Measurements from ENCODE around the gene LDLRAD3. TPM values are rescaled to one million over a fixed set of nuclear protein-coding genes. Genes with fewer than 3 reads are reported as not detected.
A peak's percentile ranks its signal among the peaks of the same experiment; 100 is the strongest.

The LDLRAD3 gene
- total RNA-seq, 1 experiment from 2014 or later: 19.0 TPM

GRCh38 chr11:36265793-36266628 is 322.1 kb downstream of the LDLRAD3 start:
- RAD21 ChIA-PET (ENCODE audit: low non-redundant PET in 1 of 2, low total read pairs in 2 of 2, uncharacterized antibody in 2 of 2, unreplicated experiment in 2 of 2): interaction anchor here (1.1 to 1.4 kb wide), 5 partner anchors 32 to 780 kb away, joined by 3 to 5 read pairs (median 4); no protein-coding TSS in a partner anchor

More at GRCh38 chr11:36265793-36266628, 322.1 kb downstream of the LDLRAD3 start:
- BruUV-seq (replicated peaks): no TSS peak
- Histone ChIP-seq H3K27ac (ENCODE audit: low read depth, low read length) (no peak overlapping the region), H4K20me1 (ENCODE audit: insufficient read depth) (no peaks in the 10 kb centered on the region), H3K4me3 (replicated peaks in 1 of 2; ENCODE audit: low read depth in 1 of 2, low read length in 2 of 2) (no peak overlapping the region), H3K79me2 (ENCODE audit: insufficient read depth, low read length) (no peaks in the 10 kb centered on the region), H3K27me3 (ENCODE audit: insufficient read depth, low read length) (no peaks in the 10 kb centered on the region), H3K36me3 (ENCODE audit: control insufficient read depth in 1 of 2, insufficient read depth in 2 of 2, low read length in 2 of 2) (no peaks in the 10 kb centered on the region), H2AFZ (ENCODE audit: low read depth, low read length, poor library complexity, severe bottlenecking) (no peak overlapping the region), H3K9me3 (ENCODE audit: control insufficient read depth in 1 of 2, insufficient read depth in 1 of 2, low read depth in 1 of 2, low read length in 2 of 2) (no peaks in the 10 kb centered on the region), H3K9ac (ENCODE audit: low read length) (no peak overlapping the region), H3K9me2 (ENCODE audit: insufficient read depth) (no peaks in the 10 kb centered on the region), H3K4me1 (ENCODE audit: control insufficient read depth in 1 of 2, insufficient read depth in 2 of 2, low read length in 2 of 2) (no peaks in the 10 kb centered on the region), H3K4me2 (ENCODE audit: low read length) (no peak overlapping the region)
- DNase-seq (ENCODE audit: low read depth, low spot score) (peak; percentile 19), ATAC-seq (peak; percentile 96)
- TF ChIP-seq EGR1 (IDR thresholded peaks at IDR 0.05; ENCODE audit: low read depth) (no peak), ELF1 (IDR thresholded peaks at IDR 0.05; ENCODE audit: borderline replicate concordance, low read depth) (no peak), EZH2phosphoT487 (IDR thresholded peaks at IDR 0.05; ENCODE audit: borderline replicate concordance) (no peak), SIN3A (IDR thresholded peaks at IDR 0.05; ENCODE audit: low read depth) (no peak), POLR2AphosphoS5 (IDR thresholded peaks at IDR 0.05; ENCODE audit: low read depth, low read length) (no peak), CTCF (IDR thresholded peaks at IDR 0.05 in 2 of 3, conservative IDR thresholded peaks at IDR 0.05 in 1 of 3; ENCODE audit: borderline replicate concordance in 1 of 3, insufficient read depth in 1 of 3, low read depth in 2 of 3, low read length in 2 of 3) (peak; percentile 79 to 94 (median 82)), RAD21 (IDR thresholded peaks at IDR 0.05; ENCODE audit: low read depth) (peak; percentile 94), CBX3 (IDR thresholded peaks at IDR 0.05; ENCODE audit: low read depth) (no peak), JUND (IDR thresholded peaks at IDR 0.05) (no peak), CEBPB (IDR thresholded peaks at IDR 0.05; ENCODE audit: low read depth) (no peak), ZFX (IDR thresholded peaks at IDR 0.05) (no peak), TCF7L2 (IDR thresholded peaks at IDR 0.05; ENCODE audit: borderline replicate concordance, extremely low read depth, insufficient read depth, insufficient read length) (no peak), FOSL1 (IDR thresholded peaks at IDR 0.05; ENCODE audit: low read depth) (no peak), EZH2 (IDR thresholded peaks at IDR 0.05) (no peak)
- TF ChIP-seq, protein P1, sequence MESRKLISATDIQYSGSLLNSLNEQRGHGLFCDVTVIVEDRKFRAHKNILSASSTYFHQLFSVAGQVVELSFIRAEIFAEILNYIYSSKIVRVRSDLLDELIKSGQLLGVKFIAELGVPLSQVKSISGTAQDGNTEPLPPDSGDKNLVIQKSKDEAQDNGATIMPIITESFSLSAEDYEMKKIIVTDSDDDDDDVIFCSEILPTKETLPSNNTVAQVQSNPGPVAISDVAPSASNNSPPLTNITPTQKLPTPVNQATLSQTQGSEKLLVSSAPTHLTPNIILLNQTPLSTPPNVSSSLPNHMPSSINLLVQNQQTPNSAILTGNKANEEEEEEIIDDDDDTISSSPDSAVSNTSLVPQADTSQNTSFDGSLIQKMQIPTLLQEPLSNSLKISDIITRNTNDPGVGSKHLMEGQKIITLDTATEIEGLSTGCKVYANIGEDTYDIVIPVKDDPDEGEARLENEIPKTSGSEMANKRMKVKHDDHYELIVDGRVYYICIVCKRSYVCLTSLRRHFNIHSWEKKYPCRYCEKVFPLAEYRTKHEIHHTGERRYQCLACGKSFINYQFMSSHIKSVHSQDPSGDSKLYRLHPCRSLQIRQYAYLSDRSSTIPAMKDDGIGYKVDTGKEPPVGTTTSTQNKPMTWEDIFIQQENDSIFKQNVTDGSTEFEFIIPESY (IDR thresholded peaks at IDR 0.05; ENCODE audit: extremely low read depth, insufficient replicate concordance, low read length): no peak
- TF ChIP-seq, protein P2, sequence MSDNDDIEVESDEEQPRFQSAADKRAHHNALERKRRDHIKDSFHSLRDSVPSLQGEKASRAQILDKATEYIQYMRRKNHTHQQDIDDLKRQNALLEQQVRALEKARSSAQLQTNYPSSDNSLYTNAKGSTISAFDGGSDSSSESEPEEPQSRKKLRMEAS (IDR thresholded peaks at IDR 0.05): no peak
- ChIA-PET POLR2A (no interaction called here), CTCF (interaction anchor here (0.7 to 4.5 kb wide), 14 partner anchors 8 to 782 kb away, joined by 3 to 45 read pairs (median 4); no protein-coding TSS in a partner anchor)
- intact Hi-C loops (cut with micrococcal nuclease): loop anchor here (1.0 to 5.0 kb wide), 5 partner anchors 444 to 1339 kb away; no protein-coding TSS in a partner anchor
